Hepatocyte (in vitro differentiated cells): Measurements from ENCODE around the gene UROC1. TPM values are rescaled to one million over a fixed set of nuclear protein-coding genes. Genes with fewer than 3 reads are reported as not detected.

Source experiments
- DNase-seq: peaks from one replicate; pipeline ENCODE4 v3.0.0-alpha.2; 2016; ENCODE audit warnings: low spot score
- H2AFZ ChIP-seq: fragments of 200-600 bp; sonication (generic); 2 replicates; pipeline ENCODE4 v1.6.0; 2016; ENCODE audit warnings: antibody characterized with exemption, mild to moderate bottlenecking
- H3K27ac ChIP-seq: fragments of 200-600 bp; sonication (generic); 2 replicates; pipeline ENCODE4 v1.5.1; 2016; ENCODE audit warnings: mild to moderate bottlenecking
- H3K27me3 ChIP-seq: fragments of 200-600 bp; sonication (generic); 2 replicates; pipeline ENCODE4 v1.6.1; 2016
- H3K36me3 ChIP-seq: fragments of 200-600 bp; sonication (generic); replicated peaks from 2 replicates; pipeline ENCODE4 v1.5.1; 2016; ENCODE audit warnings: low read depth; ENCODE audit not compliant: insufficient read depth
- H3K4me1 ChIP-seq: fragments of 200-600 bp; sonication (generic); 2 replicates; pipeline ENCODE4 v1.5.1; 2016; ENCODE audit warnings: mild to moderate bottlenecking, moderate library complexity; ENCODE audit not compliant: insufficient read depth
- H3K4me2 ChIP-seq: fragments of 200-600 bp; sonication (generic); 2 replicates; pipeline ENCODE4 v1.6.0; 2016
- H3K4me3 ChIP-seq: fragments of 200-600 bp; sonication (generic); 2 replicates; pipeline ENCODE4 v1.5.1; 2016; ENCODE audit warnings: mild to moderate bottlenecking
- H3K79me2 ChIP-seq: fragments of 200-600 bp; sonication (generic); 2 replicates; pipeline ENCODE4 v1.6.0; 2017; ENCODE audit warnings: mild to moderate bottlenecking
- H3K9me2 ChIP-seq: fragments of 200-600 bp; sonication (generic); replicated peaks from 2 replicates; pipeline ENCODE4 v1.6.0; 2017; ENCODE audit warnings: mild to moderate bottlenecking; ENCODE audit not compliant: insufficient read depth
- H3K9me3 ChIP-seq: fragments of 200-600 bp; sonication (generic); 2 replicates; pipeline ENCODE4 v1.5.1; 2016; ENCODE audit warnings: low read depth, mild to moderate bottlenecking
- H4K20me1 ChIP-seq: fragments of 200-600 bp; sonication (generic); 2 replicates; pipeline ENCODE4 v1.6.0; 2016; ENCODE audit warnings: mild to moderate bottlenecking; ENCODE audit not compliant: insufficient read depth, poor library complexity, severe bottlenecking
- CTCF ChIP-seq: fragments of 200-600 bp; sonication (generic); IDR thresholded peaks from 2 replicates; pipeline ENCODE4 v1.5.1; 2016; ENCODE audit warnings: antibody characterized with exemption, mild to moderate bottlenecking; ENCODE audit not compliant: poor library complexity
- EZH2 ChIP-seq: fragments of 200-600 bp; sonication (generic); IDR thresholded peaks from 2 replicates; pipeline ENCODE4 v1.6.1; 2016; ENCODE audit warnings: antibody characterized with exemption, mild to moderate bottlenecking, borderline replicate concordance
- EZH2phosphoT487 ChIP-seq: fragments of 200-600 bp; sonication (generic); IDR thresholded peaks from one replicate; pipeline ENCODE4 v1.6.1; 2018; ENCODE audit warnings: antibody characterized with exemption, mild to moderate bottlenecking, low read depth, moderate library complexity; ENCODE audit not compliant: unreplicated experiment, severe bottlenecking
- WGBS: methylation state at CpG from one replicate; pipeline ENCODE4 v1.1.6; 2016; ENCODE audit warnings: low lambda C conversion rate; ENCODE audit errors: missing lambda C conversion rate; 5-methylcytosine and 5-hydroxymethylcytosine counted together
- polyA plus RNA-seq: library from polyadenylated mRNA; unstranded; fragments of >200 nt; fragmentation: Nextera tagmentation; extraction: Ambion mirVana; gene quantifications from 2 replicates; pipeline ENCODE4 v1.2.1, GENCODE V29; 2016
- total RNA-seq: library from RNA; depleted of rRNA; stranded (reverse); fragments of >200 nt; gene quantifications from 2 replicates; pipeline ENCODE4 v1.2.3, GENCODE V29; 2014

Gene UROC1
- total and polyA plus RNA-seq, 2 experiments from 2014 or later, result 2.3 to 4.2 TPM

- no peak for DNase-seq
- Histone ChIP-seq H4K20me1 (no peaks in the 10 kb centered on the region), H3K4me1 (no peaks in the 10 kb centered on the region), H3K4me2 (no peak overlapping the region), H3K9me2 (no peaks in the 10 kb centered on the region), H3K27ac (no peak overlapping the region), H3K27me3 (no peaks in the 10 kb centered on the region), H2AFZ (no peak overlapping the region), H3K79me2 (no peaks in the 10 kb centered on the region), H3K36me3 (no peaks in the 10 kb centered on the region), H3K4me3 (no peak overlapping the region), H3K9me3 (no peaks in the 10 kb centered on the region)
- TF ChIP-seq CTCF (no peak), EZH2phosphoT487 (no peak), EZH2 (no peak)
- WGBS, result 93% methylated on average over 11 of the region's 11 CpGs
Measured at GRCh38 chr3:126550488-126551051, 33.0 kb upstream of the UROC1 start.

DNA sequence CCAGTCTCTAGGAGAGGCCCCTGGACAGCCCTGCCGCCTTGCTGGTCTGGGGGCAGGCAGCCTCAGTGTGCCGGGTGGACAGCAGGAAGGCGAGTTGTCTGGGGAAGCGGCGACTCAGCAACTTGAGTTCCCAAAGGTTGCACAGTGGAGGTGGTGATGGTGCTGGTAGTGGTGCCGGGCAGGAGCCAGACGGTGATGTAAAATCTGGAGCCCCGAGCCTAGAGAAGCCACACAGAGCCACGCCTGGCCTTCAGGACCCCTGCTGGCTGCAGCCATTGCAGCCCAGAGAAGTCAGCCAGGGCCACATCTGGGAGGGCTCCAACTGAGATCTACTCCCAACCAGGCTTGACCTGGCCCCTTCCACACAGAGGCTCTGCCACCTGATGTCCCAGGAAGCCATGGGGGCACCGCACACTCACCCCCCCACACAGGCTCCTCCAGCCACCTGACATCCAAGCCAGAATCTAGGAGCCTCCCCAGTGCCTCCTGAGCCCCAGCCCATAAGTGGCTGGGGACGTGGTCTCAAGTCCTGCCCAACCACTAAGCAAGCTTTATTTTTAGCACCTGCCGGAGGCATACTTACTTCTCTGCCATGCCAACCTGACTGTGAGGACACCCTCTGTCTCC is 32.4 kb upstream of the UROC1 start:
- Histone ChIP-seq H2AFZ (no peak overlapping the region), H3K79me2 (no peaks in the 10 kb centered on the region), H3K27me3 (no peaks in the 10 kb centered on the region), H3K36me3 (no peaks in the 10 kb centered on the region), H3K4me3 (no peak overlapping the region), H3K4me1 (no peaks in the 10 kb centered on the region), H3K9me3 (no peaks in the 10 kb centered on the region), H4K20me1 (no peaks in the 10 kb centered on the region), H3K27ac (no peak overlapping the region), H3K4me2 (no peak overlapping the region), H3K9me2 (no peaks in the 10 kb centered on the region)
- DNase-seq, result no peak
- 81% methylated on average over 12 of the region's 12 CpGs for WGBS
- TF ChIP-seq CTCF (no peak), EZH2 (no peak), EZH2phosphoT487 (no peak)

DNA sequence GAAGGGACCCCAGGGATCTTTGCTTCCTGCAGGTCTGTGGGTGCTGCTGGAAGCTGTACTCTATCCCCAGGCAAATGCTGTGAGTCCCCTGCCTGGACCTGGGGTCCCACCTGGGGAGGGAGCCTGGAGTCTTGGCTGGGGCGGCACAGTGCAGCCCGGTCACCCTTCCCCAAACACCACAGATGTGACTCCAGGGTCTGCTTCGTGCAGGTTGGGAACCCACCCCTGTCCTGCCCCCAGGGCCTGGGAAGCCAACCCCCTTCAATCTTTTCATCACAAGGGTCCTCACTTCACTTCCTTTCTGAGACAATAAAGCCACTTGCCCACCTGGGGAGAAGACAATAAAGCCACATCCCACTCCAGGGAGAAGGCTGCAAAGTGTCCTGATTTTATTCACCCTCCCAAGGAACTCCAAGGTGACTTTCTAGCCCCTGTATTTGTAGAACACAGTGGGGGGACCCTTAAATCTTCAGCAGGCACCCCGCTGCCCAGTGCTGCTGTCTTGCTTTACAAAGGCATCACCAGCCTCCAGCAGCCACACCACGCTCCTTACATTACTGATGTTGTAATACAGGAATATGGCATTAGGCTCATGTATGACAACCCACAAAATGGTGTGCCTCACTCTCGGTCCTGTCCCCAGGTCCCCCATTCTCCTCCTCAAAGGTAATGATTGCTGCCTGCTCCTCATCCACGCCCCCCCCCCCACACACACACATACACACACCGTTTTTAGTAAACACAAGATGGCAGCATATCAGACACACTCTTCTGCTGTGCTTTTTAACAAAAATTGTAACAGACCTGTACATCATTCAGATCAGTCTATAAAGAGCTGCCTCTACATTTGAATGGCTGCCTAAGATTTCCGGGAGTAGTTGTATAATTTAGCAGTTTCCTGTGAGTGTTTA is 31.2 kb upstream of the UROC1 start:
- WGBS, result 54% methylated on average over 9 of the region's 9 CpGs
- Histone ChIP-seq H3K4me1 (no peaks in the 10 kb centered on the region), H3K27ac (no peak overlapping the region), H3K36me3 (no peaks in the 10 kb centered on the region), H4K20me1 (no peaks in the 10 kb centered on the region), H2AFZ (no peak overlapping the region), H3K9me2 (no peaks in the 10 kb centered on the region), H3K9me3 (no peaks in the 10 kb centered on the region), H3K4me3 (no peak overlapping the region), H3K27me3 (no peaks in the 10 kb centered on the region), H3K79me2 (no peaks in the 10 kb centered on the region), H3K4me2 (no peak overlapping the region)
- no peak for DNase-seq
- no peak for TF ChIP-seq EZH2phosphoT487
- no peak for TF ChIP-seq EZH2
- peak; percentile 9 for TF ChIP-seq CTCF
